HG03039 (cell line): ENCODE data around the gene DMD.
A peak's percentile ranks its signal among the peaks of the same experiment; 100 is the strongest.

Source experiments
- ATAC-seq: cut with Tn5 transposase; IDR thresholded peaks from one replicate; pipeline ENCODE4 v1.9.1; 2021; ENCODE audit warnings: mild to moderate bottlenecking, moderate library complexity; ENCODE audit not compliant: unreplicated experiment

DMD gene

DNA sequence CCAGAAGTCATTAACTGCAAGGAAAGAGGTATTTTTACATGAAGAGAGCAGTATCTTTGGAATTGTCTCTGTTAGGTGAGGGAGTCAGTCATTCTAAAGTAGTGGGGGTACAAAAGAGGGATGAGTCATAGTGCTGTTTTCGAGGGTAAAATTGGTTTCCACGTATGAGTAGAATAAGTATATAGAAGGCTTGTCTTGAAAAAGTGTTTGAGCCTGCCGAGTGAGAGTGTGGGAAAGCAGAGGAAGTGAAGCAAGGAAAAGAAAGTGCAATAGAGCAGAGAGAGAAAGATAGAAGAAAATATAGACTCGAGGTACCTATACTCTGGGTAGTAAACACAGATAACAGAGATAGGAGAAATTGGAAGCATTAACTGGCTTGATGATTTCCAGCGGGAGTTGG is 696.4 kb downstream of the DMD start:
- peak; percentile 85 for ATAC-seq

- no peak for ATAC-seq
Measured at GRCh38 chrX:32501606-32502005, 709.7 kb downstream of the DMD start.

DNA sequence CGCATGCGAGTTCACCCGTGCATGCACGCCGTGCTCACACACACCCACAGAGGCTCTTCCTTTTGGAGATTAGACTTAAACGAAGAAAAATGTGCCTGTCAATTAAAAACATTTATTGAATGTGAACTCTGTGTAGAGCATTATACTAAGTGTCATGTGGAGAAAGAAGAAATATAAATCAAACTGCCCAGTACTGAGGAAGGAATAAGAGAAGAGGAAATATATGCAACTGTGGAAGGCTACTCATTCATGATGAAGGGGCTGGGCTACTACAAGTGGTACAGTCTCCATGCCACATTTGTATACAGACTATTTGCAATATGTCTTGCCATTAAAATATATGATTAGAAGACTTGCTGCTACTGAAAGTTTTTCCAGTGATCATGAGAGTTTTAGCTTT is 714.7 kb downstream of the DMD start:
- no peak for ATAC-seq

DNA sequence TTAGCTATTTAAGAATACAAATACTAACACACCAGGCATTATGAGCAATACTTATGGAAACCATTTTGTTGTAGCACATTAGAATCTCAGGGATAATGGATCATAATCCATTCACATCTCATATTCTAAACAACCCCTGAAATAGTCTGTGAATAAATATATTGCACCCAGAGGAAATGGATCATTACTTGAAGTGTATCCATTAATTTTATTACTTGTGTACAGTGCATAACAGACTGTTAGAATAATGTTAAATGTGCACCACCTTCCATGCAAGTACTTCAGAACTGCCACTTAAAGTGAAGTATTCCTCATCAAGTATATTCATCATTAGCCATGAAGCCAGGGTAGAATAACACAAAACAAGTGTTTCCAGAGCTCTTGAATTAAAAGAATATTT is 715.5 kb downstream of the DMD start:
- ATAC-seq: no peak

DNA sequence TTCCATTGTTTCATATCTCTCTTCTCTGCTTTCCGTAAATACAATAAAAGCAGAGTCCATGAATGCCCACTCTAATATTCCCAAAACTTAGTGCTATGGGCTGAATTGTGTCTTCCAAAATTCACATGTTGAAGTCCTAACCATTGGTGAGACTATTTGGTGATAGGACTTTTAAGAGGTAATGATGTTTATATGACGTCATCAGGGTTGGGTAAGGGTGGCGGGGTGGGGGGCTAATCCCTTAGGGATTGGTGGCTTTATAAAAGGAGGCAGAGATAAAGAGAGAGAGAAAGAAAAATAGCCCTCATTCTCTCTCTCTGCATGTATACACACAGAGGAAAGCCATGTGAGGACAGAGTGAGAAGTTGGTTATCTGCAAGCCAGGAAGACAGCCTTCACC is 722.2 kb downstream of the DMD start:
- ATAC-seq: no peak

DNA sequence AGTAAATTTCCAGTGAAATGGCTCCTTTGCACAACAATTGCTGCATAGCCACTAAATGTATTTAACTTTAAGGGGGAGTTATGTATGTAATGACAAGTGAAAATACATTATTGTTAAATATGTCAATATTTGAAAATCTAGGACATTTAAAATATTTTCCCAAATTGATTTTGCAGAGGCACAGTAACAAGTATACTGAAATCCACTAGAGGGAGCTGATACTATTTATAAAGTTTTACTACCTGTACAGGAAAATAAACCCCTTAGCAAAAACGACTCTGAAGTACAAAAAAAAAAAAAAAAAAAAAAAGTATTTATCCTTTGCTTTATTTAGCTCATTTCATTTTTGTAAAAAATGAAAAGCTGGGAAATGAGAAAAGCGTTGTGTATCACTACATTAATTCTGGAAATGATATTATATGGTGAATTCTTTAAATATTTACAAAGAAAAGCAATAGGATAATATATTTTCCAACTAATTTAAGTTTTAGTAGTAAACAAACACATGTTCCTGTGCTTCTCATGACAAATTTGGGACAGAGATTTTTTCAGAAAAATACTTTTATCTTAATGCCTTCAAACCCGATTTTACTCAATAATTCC is 727.7 kb downstream of the DMD start:
- no peak for ATAC-seq

- no peak for ATAC-seq
Measured at GRCh38 chrX:32480019-32480418, 731.3 kb downstream of the DMD start.

- ATAC-seq: no peak
Measured at GRCh38 chrX:32472364-32472763, 739.0 kb downstream of the DMD start.

GRCh38 chrX:32455704-32456103 is 755.6 kb downstream of the DMD start:
- no peak for ATAC-seq

- ATAC-seq: no peak
Measured at GRCh38 chrX:32451954-32452695, 759.2 kb downstream of the DMD start.

DNA sequence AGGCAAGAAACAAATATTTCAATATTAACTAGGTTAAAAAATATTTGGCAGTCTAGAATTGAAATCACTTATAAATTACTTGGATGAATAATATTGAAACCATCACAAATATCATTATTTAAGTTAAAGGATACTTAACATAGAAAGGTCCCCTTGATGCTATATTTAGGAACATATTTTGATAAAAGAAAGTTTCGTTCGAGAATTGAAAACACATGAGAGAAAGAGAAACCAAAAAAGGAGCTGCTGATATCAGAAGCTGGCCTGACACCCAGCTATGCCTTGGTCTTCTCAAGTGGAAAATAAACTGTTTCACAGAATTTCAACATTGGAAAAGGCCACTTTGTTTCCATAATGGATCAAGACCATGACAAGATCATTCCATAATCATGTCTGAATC is 762.4 kb downstream of the DMD start:
- peak; percentile 48 for ATAC-seq

DNA sequence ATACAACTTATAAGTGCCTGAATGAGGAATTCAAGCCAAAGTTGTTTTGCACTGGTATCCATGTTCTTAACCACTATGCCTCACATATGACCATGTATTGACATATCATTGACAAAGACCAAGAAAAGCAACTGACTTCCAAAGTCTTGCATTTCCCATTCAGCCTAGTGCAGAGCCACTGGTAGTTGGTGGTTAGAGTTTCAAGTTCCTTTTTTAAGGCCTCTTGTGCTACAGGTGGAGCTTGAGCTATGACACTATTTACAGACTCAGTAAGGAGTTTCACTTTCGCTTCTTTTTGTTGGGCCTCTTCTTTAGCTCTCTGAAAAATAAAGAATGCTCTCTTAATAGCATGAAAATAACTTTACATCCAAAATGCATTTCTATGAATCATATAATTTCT is 763.0 kb downstream of the DMD start:
- peak; percentile 99 for ATAC-seq

DNA sequence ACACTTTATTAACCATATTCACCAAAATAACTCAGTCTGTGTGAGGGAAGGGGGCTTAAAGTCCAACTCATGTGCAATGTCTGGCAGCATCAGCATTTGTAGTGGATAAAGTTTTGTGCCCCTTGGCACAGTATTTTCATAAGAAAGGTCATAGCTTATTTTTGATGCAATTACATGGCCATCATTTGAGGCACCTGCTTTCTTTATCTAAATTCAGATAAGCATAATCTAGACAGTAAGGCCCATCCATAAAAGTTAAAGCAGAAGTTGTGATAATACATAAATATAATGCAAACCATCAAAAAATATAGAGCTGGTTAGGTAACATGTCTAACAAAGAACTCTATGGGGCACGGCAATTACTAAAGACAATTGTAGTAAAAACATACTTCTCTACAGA is 763.7 kb downstream of the DMD start:
- ATAC-seq: no peak

GRCh38 chrX:32443841-32444240 is 767.5 kb downstream of the DMD start:
- no peak for ATAC-seq

GRCh38 chrX:32421266-32421665 is 790.1 kb downstream of the DMD start:
- no peak for ATAC-seq

DNA sequence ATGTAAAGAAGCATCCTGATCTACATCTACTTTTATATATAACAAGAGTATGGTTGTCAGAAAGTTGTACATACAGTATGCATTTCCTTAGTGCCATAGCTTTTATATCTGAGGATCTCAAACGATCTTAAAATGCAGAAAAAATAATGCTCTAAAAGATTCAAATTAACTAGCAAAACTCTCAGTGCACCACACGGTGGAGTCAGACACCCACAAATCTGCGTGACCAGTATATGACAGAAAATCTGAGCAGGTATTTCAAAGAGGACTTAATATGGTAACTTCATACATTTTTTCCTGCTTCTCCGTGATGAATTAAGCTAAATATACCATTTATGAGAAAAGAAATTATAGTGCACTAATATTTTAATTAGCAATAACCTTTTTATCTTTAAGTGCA is 803.0 kb downstream of the DMD start:
- no peak for ATAC-seq

GRCh38 chrX:32397562-32398216 is 813.7 kb downstream of the DMD start:
- ATAC-seq: no peak

DNA sequence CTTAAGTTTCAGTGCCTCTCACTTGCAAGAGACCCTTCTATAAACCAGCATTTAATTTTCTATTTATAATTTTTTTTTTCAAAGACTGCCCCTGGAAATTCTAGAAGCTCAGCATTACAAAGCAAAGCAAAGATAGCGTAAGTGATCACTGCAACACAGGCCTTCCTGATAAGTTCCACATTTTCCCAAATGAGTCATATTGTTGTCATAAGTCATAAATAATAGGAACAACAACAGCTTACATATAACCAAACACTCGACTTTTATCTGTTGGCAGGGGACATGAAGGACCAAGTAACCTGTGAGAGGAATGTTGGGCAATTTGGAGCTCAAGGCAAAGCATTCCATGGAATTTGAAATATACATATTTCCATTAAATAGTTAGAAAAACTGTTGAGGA is 815.5 kb downstream of the DMD start:
- no peak for ATAC-seq

DNA sequence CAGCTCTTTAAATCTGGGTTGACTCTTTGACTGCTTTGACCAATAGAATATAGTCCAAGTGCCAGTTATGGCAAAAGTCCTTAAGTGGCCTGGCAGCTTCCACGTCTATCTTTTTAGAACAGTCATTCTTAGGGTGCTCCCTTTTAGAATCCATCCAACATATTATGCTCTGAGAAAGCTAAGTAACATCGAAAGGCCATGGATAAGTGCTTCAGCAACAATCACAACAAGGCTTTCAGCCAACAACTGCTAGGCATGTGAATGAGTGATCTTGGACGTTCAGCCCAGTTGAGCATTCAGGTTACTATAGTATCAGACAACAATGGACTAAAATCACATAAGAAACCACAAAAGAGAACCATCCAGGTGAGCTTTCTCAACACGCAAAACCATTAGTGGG is 818.7 kb downstream of the DMD start:
- ATAC-seq: no peak

DNA sequence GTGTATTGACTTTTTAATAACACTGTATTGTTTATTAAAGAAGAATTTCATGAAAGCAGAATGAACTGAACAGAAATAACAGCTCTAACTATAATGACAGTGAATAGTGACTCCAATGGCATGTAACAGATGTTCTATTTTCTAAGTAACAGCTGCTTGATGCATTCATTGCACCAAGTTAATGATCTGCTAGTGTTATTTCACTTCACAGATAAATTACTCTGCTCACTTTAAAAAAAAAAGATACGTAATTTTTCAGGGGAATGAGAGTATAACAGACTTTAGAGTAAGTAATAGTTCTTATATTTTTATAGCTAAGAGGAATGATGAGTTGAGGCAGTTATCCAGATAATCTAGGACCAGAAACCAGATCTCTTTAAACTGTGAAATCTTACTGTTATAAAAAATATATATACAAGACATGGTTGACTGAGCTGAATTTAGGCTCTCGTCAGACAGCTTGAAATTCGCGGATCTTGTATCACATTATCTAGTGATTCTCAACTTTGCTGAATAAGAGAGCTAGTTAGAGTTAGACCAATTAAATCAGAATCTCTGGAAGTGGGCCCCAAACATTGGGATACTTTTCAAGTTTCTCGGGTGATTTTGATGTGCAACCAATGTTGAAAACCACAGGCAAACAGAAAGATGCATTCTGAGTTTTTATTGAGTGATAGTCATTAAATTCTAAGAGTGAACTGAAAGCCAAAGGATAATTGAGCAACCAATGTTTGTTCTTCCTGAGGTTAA is 840.7 kb downstream of the DMD start:
- no peak for ATAC-seq

GRCh38 chrX:32293962-32294700 is 917.2 kb downstream of the DMD start:
- no peak for ATAC-seq
